Measurements from ENCODE around the gene MMRN1.

DNA sequence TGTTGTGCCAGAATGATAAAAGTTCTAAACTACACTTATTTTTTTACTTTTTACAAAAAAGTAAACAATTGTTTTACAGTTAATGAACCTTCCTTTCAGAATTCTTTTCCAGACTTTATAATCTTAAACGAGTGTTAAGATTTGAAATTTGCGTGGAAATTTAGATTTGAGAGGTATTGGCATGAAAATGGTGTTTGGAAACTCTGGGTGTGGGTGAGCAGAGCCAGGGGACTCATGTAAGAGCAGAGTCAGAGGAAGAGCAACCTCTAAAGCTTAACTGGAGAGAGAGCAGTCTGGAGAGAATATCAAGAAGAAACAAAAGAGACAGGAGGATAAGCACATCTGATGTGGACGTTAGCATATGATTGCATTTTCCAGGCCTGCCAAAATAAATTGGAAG is 48.2 kb downstream of the MMRN1 start:
- TF ChIP-seq, protein P1, sequence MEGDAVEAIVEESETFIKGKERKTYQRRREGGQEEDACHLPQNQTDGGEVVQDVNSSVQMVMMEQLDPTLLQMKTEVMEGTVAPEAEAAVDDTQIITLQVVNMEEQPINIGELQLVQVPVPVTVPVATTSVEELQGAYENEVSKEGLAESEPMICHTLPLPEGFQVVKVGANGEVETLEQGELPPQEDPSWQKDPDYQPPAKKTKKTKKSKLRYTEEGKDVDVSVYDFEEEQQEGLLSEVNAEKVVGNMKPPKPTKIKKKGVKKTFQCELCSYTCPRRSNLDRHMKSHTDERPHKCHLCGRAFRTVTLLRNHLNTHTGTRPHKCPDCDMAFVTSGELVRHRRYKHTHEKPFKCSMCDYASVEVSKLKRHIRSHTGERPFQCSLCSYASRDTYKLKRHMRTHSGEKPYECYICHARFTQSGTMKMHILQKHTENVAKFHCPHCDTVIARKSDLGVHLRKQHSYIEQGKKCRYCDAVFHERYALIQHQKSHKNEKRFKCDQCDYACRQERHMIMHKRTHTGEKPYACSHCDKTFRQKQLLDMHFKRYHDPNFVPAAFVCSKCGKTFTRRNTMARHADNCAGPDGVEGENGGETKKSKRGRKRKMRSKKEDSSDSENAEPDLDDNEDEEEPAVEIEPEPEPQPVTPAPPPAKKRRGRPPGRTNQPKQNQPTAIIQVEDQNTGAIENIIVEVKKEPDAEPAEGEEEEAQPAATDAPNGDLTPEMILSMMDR (IDR thresholded peaks at IDR 0.05): no peak
- TF ChIP-seq POLR2A (IDR thresholded peaks at IDR 0.05): no peak

Data from suprapubic skin (tissue), 3 donors.